ENCODE data around the gene TTC39B.
A peak's percentile ranks its signal among the peaks of the same experiment; 100 is the strongest.

TTC39B gene

DNA sequence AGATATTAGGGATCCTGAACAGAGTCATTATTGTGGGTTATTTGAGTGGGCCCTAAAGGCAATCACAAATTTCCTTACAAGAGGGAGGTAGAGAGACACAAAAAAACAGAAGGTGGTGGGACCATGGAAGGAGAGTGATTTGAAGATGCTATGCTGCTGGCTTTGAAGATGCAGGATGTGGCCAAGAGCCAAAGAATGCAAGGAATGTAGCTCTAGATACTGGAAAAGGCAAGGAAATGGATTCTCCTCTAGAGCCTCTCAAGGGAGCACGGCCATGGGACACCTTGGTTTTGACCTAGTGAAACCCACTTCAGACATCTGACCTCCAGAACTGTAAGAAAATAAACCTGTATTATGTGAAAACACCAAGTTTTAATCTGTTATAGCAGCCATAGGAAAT, 53.8 kb downstream of the TTC39B start:
- no peak for TF ChIP-seq CTCF (IDR thresholded peaks at IDR 0.05; ENCODE audit: low read length, missing control alignments)
- no peak overlapping the region for H3K4me3 ChIP-seq (replicated peaks; ENCODE audit: low read depth, low read length)
- DNase-seq (ENCODE audit: low read depth) = peak; percentile 65

GRCh38 chr9:15249981-15250380, 57.0 kb downstream of the TTC39B start:
- no peak overlapping the region for H3K4me3 ChIP-seq (replicated peaks; ENCODE audit: low read depth, low read length)
- no peak for TF ChIP-seq CTCF (IDR thresholded peaks at IDR 0.05; ENCODE audit: low read length, missing control alignments)
- peak; percentile 8 for DNase-seq (ENCODE audit: low read depth)

GRCh38 chr9:15249042-15249818, 57.8 kb downstream of the TTC39B start:
- peak; percentile 86 for DNase-seq (ENCODE audit: low read depth)
- no peak overlapping the region for H3K4me3 ChIP-seq (replicated peaks; ENCODE audit: low read depth, low read length)
- TF ChIP-seq CTCF (IDR thresholded peaks at IDR 0.05; ENCODE audit: low read length, missing control alignments) = no peak

DNA sequence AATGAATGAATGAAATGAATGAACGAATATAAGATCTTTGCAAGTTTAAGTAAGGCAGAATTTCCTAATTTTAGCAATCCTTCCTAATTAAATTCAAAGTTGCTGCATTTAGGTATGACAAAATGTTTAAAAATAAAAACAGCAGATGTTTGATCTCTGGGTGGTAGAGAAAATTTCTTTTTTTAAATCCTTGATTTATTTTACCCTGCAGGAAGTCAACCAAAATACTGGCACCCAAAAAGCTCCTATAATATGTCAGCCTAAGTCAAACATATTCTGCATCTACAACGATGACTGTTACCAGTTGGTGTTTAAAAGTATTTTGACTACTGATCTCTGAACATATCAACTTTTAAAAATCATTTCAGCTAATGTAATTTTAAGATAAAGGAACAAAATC, 58.4 kb downstream of the TTC39B start:
- TF ChIP-seq CTCF (IDR thresholded peaks at IDR 0.05; ENCODE audit: low read length, missing control alignments) = no peak
- H3K4me3 ChIP-seq (replicated peaks; ENCODE audit: low read depth, low read length) = no peak overlapping the region
- DNase-seq (ENCODE audit: low read depth) = no peak

DNA sequence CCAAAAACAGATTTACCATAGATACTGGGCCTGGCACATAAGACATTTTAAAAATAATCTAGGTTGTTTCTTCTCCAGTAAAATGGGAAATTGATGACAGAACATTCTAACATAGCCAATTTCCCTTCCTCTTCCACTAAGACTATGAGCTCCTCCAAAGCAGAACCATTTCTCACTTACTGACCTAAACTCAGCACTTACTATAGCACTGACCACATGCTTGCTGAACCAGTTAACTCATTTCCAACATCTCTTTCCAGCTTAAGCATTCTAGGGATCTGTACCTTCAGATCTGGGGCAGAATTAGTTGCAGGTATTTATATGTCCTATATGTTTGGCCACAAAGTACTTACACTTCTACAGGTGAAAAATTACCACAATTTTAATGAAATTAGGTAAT, 58.9 kb downstream of the TTC39B start:
- TF ChIP-seq CTCF (IDR thresholded peaks at IDR 0.05; ENCODE audit: low read length, missing control alignments) = no peak
- H3K4me3 ChIP-seq (replicated peaks; ENCODE audit: low read depth, low read length) = no peak overlapping the region
- DNase-seq (ENCODE audit: low read depth) = no peak

DNA sequence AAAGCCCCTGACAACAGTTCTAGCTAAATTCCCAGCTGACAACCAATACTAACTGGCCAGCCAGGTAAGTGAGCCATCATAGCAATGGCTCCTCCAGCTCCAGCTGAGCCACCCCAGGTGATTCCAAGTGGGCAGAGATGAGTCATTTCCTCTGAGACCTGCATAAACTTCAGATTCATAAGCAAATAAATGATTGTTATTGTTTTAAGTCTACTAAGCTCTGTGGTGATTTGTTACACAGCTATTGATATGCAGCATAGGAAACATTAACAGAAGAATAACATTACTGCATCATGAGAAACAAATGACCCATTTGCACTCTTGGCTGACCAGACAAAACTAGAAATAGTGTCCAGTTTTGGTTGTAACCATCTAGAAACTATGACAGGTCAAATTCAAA, 60.3 kb downstream of the TTC39B start:
- no peak for DNase-seq (ENCODE audit: low read depth)

More for the DNA sequence above, 60.3 kb downstream of the TTC39B start:
- no peak overlapping the region for H3K4me3 ChIP-seq (replicated peaks; ENCODE audit: low read depth, low read length)
- TF ChIP-seq CTCF (IDR thresholded peaks at IDR 0.05; ENCODE audit: low read length, missing control alignments) = no peak

Measured in fibroblast of pulmonary artery (primary cell).